Fibroblast of lung (primary cell): Measurements from ENCODE around the gene MYO19. TPM values are rescaled to one million over a fixed set of nuclear protein-coding genes. Genes with fewer than 3 reads are reported as not detected.

Experiments used
- DNase-seq, 2 donors: peaks; one replicate each; pipeline versions ENCODE4 v3.0.0 to v3.0.0-alpha.2; 2010; ENCODE audit warnings: low read depth in 2 of 2
- H2AFZ ChIP-seq: 2 replicates; pipeline ENCODE4 v1.5.1; 2012; ENCODE audit warnings: low read length, control low read depth, inconsistent platforms
- H3K27ac ChIP-seq: 2 replicates; pipeline ENCODE4 v1.5.1; 2011; ENCODE audit warnings: low read length, control low read depth; ENCODE audit not compliant: insufficient read depth
- H3K27me3 ChIP-seq: 2 replicates; pipeline ENCODE4 v1.5.1; 2011; ENCODE audit warnings: mild to moderate bottlenecking, low read length; ENCODE audit not compliant: control insufficient read depth, insufficient read depth
- H3K36me3 ChIP-seq: 2 replicates; pipeline ENCODE4 v1.5.1; 2011; ENCODE audit warnings: low read length; ENCODE audit not compliant: control insufficient read depth, insufficient read depth
- H3K4me1 ChIP-seq: 2 replicates; pipeline ENCODE4 v1.5.1; 2011; ENCODE audit warnings: low read length; ENCODE audit not compliant: control insufficient read depth, insufficient read depth; ENCODE audit errors: extremely low read depth
- H3K4me2 ChIP-seq: 2 replicates; pipeline ENCODE4 v1.5.1; 2011; ENCODE audit warnings: low read length, control low read depth; ENCODE audit not compliant: insufficient read depth; ENCODE audit errors: extremely low read depth
- H3K4me3 ChIP-seq, 4 experiments: fragments of 200-600 bp in 1 of 4; sonication (generic) in 1 of 4; replicated peaks in 1 of 4; 2 replicates each; pipeline ENCODE4 v1.5.1; 2011 to 2016; ENCODE audit warnings: low read length in 4 of 4, low read depth in 3 of 4, mild to moderate bottlenecking in 3 of 4, control low read depth in 2 of 4, inconsistent platforms in 1 of 4, mixed read lengths in 1 of 4; ENCODE audit not compliant: insufficient read depth in 1 of 4; ENCODE audit errors: control extremely low read depth in 1 of 4
- H3K79me2 ChIP-seq: 2 replicates; pipeline ENCODE4 v1.5.1; 2012; ENCODE audit warnings: mild to moderate bottlenecking, low read length, inconsistent platforms; ENCODE audit not compliant: control insufficient read depth, insufficient read depth
- H3K9ac ChIP-seq: 2 replicates; pipeline ENCODE4 v1.5.1; 2011; ENCODE audit warnings: mild to moderate bottlenecking, low read length, control low read depth; ENCODE audit not compliant: insufficient read depth
- H3K9me3 ChIP-seq: 2 replicates; pipeline ENCODE4 v1.5.1; 2012; ENCODE audit warnings: low read depth, low read length; ENCODE audit not compliant: control insufficient read depth, insufficient read depth
- H4K20me1 ChIP-seq: 2 replicates; pipeline ENCODE4 v1.5.1; 2011; ENCODE audit warnings: low read length; ENCODE audit not compliant: control insufficient read depth, insufficient read depth; ENCODE audit errors: extremely low read depth
- CTCF ChIP-seq, 2 donors: IDR thresholded peaks in 1 of 2; conservative IDR thresholded peaks in 1 of 2; 1 replicate in 1 of 2; 2 replicates in 1 of 2; pipeline ENCODE4 v1.5.1; 2011 to 2012; ENCODE audit warnings: low read length in 2 of 2, control low read depth in 1 of 2, inconsistent platforms in 1 of 2, low read depth in 1 of 2, mild to moderate bottlenecking in 1 of 2
- EZH2 ChIP-seq: IDR thresholded peaks from 2 replicates; pipeline ENCODE4 v1.5.1; 2012; ENCODE audit warnings: low read length, control low read depth, mild to moderate bottlenecking; ENCODE audit errors: missing control alignments
- polyA plus RNA-seq, 2 donors: library from polyadenylated mRNA; depleted of rRNA in 1 of 2; stranded (reverse) in 1 of 2; unstranded in 1 of 2; fragments of >200 nt; gene quantifications; 2 replicates each; pipeline ENCODE4 v1.2.1, GENCODE V29; 2011 to 2012; ENCODE audit warnings: missing spikeins in 1 of 2
- total RNA-seq: library from RNA; depleted of rRNA; stranded (reverse); fragments of >200 nt; gene quantifications from 2 replicates; pipeline ENCODE4 v1.2.1, GENCODE V29; 2014

The MYO19 gene
- total and polyA plus RNA-seq, 2 donors (not counting 1 experiment from before 2014, with no cell fraction given): 18.7 to 31.5 TPM

DNA sequence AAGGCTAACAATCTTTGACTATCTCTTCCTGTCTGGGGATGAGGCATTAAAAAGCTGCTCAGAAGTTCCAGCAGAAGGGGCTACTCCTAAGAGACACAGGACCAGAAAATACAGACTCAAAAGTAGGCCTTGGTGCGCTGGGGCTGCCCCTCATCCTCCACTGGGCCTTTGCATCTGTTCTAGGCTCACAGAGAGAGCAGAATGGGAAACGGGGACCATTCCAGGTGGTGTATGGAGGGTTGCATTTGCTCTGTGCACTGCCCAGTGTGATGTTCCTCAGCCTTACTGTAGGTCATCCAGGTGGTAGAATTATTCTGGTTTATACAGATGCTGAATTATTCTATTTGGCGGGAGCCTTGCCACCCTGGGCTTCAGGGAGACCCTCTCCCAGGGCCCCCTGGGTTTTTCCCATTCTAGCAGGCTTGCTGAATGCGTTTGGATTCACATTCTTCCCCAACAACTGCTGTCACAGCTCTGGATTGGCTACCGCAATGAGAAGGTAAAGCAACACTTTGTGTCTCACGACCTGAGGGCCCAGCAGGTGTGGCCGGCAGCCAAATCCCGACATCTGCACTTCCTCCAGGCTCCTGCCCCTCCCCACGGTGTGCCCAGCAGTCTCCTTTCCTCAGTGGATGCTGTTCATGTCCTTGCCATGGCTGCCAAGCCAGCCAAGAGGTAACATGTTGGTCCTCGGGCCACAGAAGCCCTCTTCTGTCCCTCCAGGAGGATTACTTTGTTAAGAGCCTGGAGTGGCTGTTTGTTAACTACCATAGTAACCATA lies 73.1 kb downstream of the MYO19 start:
- H2AFZ ChIP-seq: no peak overlapping the region
- no peak overlapping the region for H3K4me2 ChIP-seq
- H3K27ac ChIP-seq: no peak overlapping the region
- H3K9me3 ChIP-seq: no peaks in the 10 kb centered on the region
- no peak for DNase-seq
- H3K9ac ChIP-seq: no peak overlapping the region
- H3K79me2 ChIP-seq: no peaks in the 10 kb centered on the region
- no peaks in the 10 kb centered on the region for H3K27me3 ChIP-seq
- no peaks in the 10 kb centered on the region for H4K20me1 ChIP-seq
- no peaks in the 10 kb centered on the region for H3K36me3 ChIP-seq
- H3K4me3 ChIP-seq: no peak overlapping the region
- no peaks in the 10 kb centered on the region for H3K4me1 ChIP-seq
- TF ChIP-seq CTCF (conservative IDR thresholded peaks at IDR 0.05 in 1 of 2, IDR thresholded peaks at IDR 0.05 in 1 of 2; ENCODE audit: low read depth in 1 of 2, low read length in 2 of 2): no peak
- TF ChIP-seq EZH2: no peak

DNA sequence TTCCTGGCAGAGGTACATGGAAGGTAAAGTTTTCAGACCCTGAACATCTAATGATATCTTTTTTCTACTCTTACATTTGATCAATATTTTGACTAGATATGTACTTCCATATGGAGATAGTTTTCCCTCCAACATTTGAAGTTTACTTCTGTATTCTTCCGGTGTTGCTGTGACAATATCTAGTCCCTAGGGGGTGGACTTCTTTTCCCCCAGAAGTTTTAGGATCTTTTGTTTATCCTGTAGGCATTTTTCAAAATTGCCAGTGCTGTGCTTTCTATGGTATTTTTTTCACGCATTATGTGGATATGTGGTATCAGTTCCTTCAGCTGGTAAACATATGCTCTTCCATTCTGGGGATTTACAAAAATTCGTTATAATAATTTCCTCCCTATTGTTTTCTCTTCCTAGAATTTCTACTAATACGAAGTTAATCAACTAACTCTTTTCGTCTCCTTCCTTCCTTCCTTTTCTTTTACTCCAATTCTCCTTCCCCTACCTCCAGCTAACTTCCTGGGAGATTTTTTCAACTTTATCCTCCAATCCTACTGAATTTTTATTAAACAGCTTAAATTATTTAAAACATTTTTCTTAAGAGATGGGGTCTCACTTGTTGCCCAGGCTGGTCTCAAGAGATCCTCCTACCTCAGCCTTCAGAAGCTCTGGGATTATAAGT lies 74.3 kb downstream of the MYO19 start:
- H3K4me1 ChIP-seq: no peaks in the 10 kb centered on the region
- H3K9ac ChIP-seq: no peak overlapping the region

More for the DNA sequence above, 74.3 kb downstream of the MYO19 start:
- Histone ChIP-seq H3K9me3 (no peaks in the 10 kb centered on the region), H3K27me3 (no peaks in the 10 kb centered on the region), H3K36me3 (no peaks in the 10 kb centered on the region), H2AFZ (no peak overlapping the region), H3K4me2 (no peak overlapping the region), H3K4me3 (no peak overlapping the region), H3K27ac (no peak overlapping the region), H4K20me1 (no peaks in the 10 kb centered on the region), H3K79me2 (no peaks in the 10 kb centered on the region)
- DNase-seq: no peak
- no peak for TF ChIP-seq CTCF (conservative IDR thresholded peaks at IDR 0.05 in 1 of 2, IDR thresholded peaks at IDR 0.05 in 1 of 2; ENCODE audit: low read depth in 1 of 2, low read length in 2 of 2)
